Renal cortical epithelial cell (primary cell): ENCODE measurements around the gene CDC25A. TPM values are rescaled to one million over a fixed set of nuclear protein-coding genes. Genes with fewer than 3 reads are reported as not detected.
"Not testable (repeated sequence)": the region's sequence is repeated elsewhere in the genome, so short reads cannot be mapped to it uniquely, and the experiment has no call there.

Experiments
- DNase-seq: peaks from one replicate; pipeline ENCODE4 v3.0.0-alpha.2; 2011; ENCODE audit warnings: low read depth
- total RNA-seq: library from RNA; depleted of rRNA; stranded (reverse); fragments of >200 nt; gene quantifications from 2 replicates; pipeline ENCODE4 v1.2.3, GENCODE V29; 2014

The CDC25A gene
- total RNA-seq = 3.2 and 7.3 TPM in 2 replicates

- peak; percentile 97 for DNase-seq
Observed at GRCh38 chr3:48188266-48189201, at the start of gene CDC25A. TSS of gene CDC25A (minus strand) at chr3:48188417. CDS start at chr3:48187947, 470 bp downstream.

- no peak for DNase-seq
Observed at GRCh38 chr3:48236531-48236930, 48.3 kb upstream of the CDC25A start.

GRCh38 chr3:48233542-48233941, 45.3 kb upstream of the CDC25A start:
- no peak for DNase-seq

- DNase-seq = peak; percentile 80
Observed at GRCh38 chr3:48232734-48233133, 44.5 kb upstream of the CDC25A start.

- no peak for DNase-seq
Observed at GRCh38 chr3:48232232-48232631, 44.0 kb upstream of the CDC25A start.

- no peak for DNase-seq
Observed at GRCh38 chr3:48226939-48227338, 38.7 kb upstream of the CDC25A start.

- DNase-seq = no peak
Observed at GRCh38 chr3:48225587-48225986, 37.4 kb upstream of the CDC25A start.

- peak; percentile 94 for DNase-seq
Observed at GRCh38 chr3:48222616-48223513, 34.6 kb upstream of the CDC25A start, which contains the start of gene CAMP. TSS of gene CAMP (plus strand) at chr3:48223495. CDS start at chr3:48223512, 17 bp downstream.

- DNase-seq = no peak
Observed at GRCh38 chr3:48220746-48221145, 32.5 kb upstream of the CDC25A start.

GRCh38 chr3:48219543-48219942, 31.3 kb upstream of the CDC25A start:
- no peak for DNase-seq

- DNase-seq = no peak
Observed at GRCh38 chr3:48218537-48218936, 30.3 kb upstream of the CDC25A start.

- DNase-seq = peak; percentile 67
Observed at GRCh38 chr3:48217449-48217848, 29.2 kb upstream of the CDC25A start.

- DNase-seq = peak; percentile 81
Observed at GRCh38 chr3:48215876-48216275, 27.7 kb upstream of the CDC25A start.

- peak; percentile 83 for DNase-seq
Observed at GRCh38 chr3:48215466-48215865, 27.2 kb upstream of the CDC25A start.

- DNase-seq = peak; percentile 29
Observed at GRCh38 chr3:48215019-48215418, 26.8 kb upstream of the CDC25A start.

- no peak for DNase-seq
Observed at GRCh38 chr3:48214225-48214624, 26.0 kb upstream of the CDC25A start.

- not testable (repeated sequence) for DNase-seq
Observed at GRCh38 chr3:48211776-48212175, 23.6 kb upstream of the CDC25A start.

GRCh38 chr3:48210534-48210933, 22.3 kb upstream of the CDC25A start:
- DNase-seq = not testable (repeated sequence)

GRCh38 chr3:48209445-48209844, 21.2 kb upstream of the CDC25A start:
- DNase-seq = no peak

GRCh38 chr3:48208076-48208475, 19.9 kb upstream of the CDC25A start:
- DNase-seq = no peak

- DNase-seq = no peak
Observed at GRCh38 chr3:48202632-48203031, 14.4 kb upstream of the CDC25A start.

- no peak for DNase-seq
Observed at GRCh38 chr3:48199117-48199516, 10.9 kb upstream of the CDC25A start.
